ENCODE results near the gene CCDC92.

- TF ChIP-seq, protein P1, sequence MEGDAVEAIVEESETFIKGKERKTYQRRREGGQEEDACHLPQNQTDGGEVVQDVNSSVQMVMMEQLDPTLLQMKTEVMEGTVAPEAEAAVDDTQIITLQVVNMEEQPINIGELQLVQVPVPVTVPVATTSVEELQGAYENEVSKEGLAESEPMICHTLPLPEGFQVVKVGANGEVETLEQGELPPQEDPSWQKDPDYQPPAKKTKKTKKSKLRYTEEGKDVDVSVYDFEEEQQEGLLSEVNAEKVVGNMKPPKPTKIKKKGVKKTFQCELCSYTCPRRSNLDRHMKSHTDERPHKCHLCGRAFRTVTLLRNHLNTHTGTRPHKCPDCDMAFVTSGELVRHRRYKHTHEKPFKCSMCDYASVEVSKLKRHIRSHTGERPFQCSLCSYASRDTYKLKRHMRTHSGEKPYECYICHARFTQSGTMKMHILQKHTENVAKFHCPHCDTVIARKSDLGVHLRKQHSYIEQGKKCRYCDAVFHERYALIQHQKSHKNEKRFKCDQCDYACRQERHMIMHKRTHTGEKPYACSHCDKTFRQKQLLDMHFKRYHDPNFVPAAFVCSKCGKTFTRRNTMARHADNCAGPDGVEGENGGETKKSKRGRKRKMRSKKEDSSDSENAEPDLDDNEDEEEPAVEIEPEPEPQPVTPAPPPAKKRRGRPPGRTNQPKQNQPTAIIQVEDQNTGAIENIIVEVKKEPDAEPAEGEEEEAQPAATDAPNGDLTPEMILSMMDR (IDR thresholded peaks at IDR 0.05; ENCODE audit: insufficient read depth, low read depth, low read length): no peak
- TF ChIP-seq EZH2 (IDR thresholded peaks at IDR 0.05; ENCODE audit: insufficient read depth, low read length): no peak
These were observed 5.5 kb downstream of the CCDC92 start for GRCh38 chr12:123967121-123967586.

Data from astrocyte (in vitro differentiated cells and primary cell).